KG1 (cell line): ENCODE results near the gene ALCAM.

ENCODE experiments used
- DNase-seq: peaks from one replicate; lab custom pipeline; 2025; lab: John Stamatoyannopoulos, UW

The ALCAM gene

DNA sequence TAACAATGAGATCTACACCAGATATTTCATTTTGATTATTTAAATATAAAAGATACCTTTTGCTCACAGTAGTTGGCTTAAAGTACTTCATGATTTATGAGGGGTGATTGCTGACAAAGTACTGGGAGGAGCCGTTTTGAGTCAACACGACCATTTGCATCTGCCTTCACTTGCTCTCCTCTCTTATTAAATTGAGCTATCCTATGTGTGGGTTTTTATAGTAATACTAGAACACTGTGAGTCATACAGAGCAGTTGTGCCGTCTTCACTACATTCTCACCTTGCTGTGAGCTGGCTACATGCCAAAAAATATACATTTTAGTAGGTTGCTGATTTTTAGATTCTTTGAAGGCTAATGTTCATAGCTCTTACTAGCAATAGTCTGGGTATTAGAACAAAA, 161.2 kb downstream of the ALCAM start:
- no peak for DNase-seq

DNA sequence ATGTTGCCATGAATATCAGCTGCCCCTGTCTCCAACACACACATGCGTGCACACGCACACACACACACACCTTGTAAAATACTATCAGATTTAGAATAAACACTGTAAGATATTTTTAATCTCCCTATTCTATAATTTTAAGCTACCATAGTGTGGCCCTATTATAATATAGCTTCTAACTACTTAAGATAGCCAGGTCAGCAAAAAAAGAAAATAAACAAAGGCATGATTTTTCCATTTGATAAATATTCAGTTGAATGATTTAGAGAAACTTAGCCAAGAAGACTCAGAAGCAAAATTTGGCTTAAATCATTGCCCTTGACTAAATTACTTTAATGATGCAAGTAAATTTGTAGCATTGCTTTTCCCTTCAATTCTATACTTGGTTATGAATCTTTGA, 162.2 kb downstream of the ALCAM start:
- no peak for DNase-seq

- DNase-seq = no peak
Measured at GRCh38 chr3:105529456-105529855, 162.7 kb downstream of the ALCAM start.

DNA sequence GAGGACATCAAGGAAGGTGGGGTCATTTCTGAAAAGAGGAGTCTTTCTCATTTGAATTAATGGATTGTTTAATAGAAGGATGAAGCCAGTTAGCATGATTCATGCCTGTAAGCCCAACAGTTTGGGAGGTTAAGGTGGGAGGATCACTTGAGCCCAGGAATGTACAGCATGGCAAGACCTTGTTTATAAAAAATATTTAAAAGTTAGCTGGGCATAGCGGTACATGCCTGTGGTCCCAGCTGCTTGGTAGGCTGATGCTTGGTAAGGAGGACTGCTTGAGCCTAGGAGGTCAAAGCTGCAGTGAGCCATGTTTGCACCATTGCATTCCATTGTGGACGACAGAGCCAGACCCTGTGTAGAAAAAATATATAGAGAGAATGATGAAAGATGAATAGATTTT, 165.5 kb downstream of the ALCAM start:
- DNase-seq = no peak

DNA sequence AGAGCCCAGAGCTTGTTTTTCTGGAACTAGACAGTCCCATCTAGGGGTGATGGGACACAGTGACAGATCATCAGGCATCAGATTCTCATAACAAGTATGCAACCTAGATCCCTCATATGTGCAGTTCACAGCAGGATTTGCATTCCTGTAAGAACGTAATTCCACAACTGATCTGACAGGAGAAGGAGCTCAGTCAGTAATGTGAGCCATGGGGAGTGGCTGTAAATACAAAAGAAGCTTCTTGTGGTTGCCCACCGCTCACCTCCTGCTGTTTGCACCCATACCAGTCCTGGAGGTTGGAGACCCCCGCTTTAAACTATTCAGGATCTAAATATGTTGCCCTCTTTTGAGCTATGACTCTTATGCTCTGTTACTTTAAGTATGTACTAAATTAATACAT, 167.3 kb downstream of the ALCAM start:
- DNase-seq = no peak

- DNase-seq = no peak
Measured at GRCh38 chr3:105534491-105534890, 167.8 kb downstream of the ALCAM start.

GRCh38 chr3:105537371-105538080, 170.8 kb downstream of the ALCAM start:
- DNase-seq = no peak

DNA sequence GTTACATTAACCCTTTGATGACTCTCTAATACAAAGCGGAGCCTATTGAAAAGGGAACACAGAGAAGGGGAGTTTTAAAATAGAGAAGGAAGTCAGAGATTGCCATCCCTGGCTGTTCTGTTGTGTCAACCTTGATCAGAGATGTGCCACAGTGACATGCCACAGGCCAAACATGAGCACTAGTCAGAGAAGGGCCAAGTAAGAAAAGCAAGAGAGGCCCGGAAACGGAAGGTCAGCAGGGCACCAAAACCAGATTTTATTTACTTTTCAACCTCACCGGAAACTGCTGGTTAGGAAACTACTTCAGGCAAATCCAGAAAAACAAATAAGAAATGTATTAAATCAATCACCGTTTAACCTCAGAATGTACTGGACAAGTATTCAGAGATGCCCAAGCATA, 171.8 kb downstream of the ALCAM start:
- DNase-seq = no peak

DNA sequence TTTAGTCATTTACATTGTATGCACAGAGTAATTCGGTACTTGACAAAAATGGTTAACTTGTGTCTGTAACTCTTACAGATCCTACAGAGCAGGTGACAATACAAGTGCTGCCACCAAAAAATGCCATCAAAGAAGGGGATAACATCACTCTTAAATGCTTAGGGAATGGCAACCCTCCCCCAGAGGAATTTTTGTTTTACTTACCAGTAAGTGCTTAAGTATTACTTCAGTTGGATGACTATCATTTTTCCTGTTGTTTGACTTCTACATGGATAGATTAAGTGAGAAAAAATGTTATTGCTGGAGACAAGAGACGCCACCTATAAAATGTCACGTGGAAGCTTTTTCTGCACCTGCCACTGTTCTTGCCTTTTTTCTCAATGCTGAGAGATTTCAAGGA, 173.2 kb downstream of the ALCAM start:
- no peak for DNase-seq

GRCh38 chr3:105542282-105543019, 175.7 kb downstream of the ALCAM start:
- no peak for DNase-seq

- DNase-seq = no peak
Measured at GRCh38 chr3:105545051-105545450, 178.3 kb downstream of the ALCAM start.

- DNase-seq = no peak
Measured at GRCh38 chr3:105553851-105554250, 187.1 kb downstream of the ALCAM start.

- DNase-seq = no peak
Measured at GRCh38 chr3:105555206-105555605, 188.5 kb downstream of the ALCAM start.

- no peak for DNase-seq
Measured at GRCh38 chr3:105559856-105560255, 193.1 kb downstream of the ALCAM start.

DNA sequence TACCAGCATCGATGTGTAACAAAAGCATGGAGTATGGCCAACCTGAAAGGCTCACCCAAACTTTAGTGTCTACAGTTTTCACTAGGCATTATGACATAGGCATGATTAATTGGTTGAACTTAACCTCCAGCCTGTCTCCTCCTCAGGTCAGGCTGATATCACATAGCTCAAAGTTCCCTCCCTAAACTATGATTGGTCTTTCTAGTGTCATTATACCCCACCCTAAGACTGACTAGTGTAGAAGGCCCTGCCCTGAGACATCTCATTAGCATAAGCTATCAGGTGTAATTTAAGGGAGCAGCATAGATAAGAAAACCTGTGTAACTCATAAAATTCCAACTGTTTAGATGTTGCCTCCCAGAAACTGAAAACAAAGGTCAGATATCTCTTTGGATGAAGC, 195.2 kb downstream of the ALCAM start:
- no peak for DNase-seq

- no peak for DNase-seq
Measured at GRCh38 chr3:105564546-105565288, 198.0 kb downstream of the ALCAM start.

GRCh38 chr3:105571005-105571404, 204.3 kb downstream of the ALCAM start:
- DNase-seq = no peak

DNA sequence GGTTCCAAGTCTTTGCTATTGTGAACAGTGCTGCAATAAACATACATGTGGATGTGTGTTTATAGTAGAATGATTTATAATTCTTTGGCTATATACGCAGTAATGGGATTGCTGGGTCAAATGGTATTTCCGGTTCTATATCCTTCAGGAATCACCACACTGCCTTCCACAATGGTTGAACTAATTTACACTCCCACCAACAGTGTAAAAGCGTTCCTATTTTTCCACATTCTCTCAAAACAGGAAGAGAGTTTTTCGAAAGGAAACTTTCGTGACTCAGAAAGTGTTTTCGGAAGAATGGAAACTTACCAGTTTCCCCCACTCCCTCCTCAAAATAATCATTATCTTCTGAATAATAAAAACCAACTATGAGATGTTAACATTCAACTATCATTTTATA, 205.8 kb downstream of the ALCAM start:
- DNase-seq = no peak

DNA sequence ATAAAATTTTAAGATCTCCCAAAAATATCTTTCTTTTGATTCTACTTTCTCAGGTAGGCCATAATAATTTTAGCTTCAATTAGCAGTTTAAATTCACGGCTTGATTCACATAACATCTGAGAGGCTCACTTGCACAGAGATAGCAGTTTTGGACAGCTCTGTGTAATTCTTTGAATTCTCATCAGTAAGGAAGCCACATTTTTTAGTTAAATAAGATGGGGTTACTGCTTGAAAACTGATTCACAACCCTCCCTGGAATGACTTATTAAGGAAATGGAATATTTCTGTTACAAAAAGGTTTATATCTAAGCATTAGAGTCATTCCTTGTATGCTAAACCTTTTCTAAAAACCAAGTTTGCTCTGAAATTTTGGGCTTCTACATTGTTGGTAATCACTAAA, 212.7 kb downstream of the ALCAM start:
- no peak for DNase-seq

DNA sequence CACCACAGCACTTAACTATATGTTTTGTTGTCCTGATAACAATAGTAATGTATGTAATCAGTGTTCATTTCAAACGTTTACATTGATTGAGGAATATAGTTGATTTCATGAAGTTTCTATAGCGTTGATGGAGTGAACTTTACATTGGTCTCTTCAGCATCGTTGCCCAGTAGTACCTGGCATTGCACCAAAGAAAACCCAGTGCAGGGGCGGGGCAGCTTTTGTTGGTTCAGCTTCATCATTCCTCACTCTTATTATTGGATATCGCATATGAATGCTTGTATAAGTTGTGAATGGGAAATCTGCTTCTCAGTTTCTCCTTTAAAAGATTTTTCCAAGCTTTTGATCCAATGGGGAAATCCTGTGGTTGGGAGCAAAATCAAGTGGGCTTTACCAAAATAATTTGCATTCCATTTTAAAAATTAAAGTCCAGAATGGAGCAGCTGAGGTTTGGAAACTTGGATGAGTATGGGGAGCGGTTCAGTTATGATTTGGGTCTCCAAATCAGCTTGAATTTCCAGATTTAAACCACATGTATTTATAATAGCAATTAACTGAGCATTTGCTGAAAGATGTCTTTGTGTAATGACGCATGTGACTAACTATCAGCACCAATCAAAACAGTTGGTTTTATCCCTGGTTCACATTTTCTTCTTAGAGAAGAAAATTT, 213.7 kb downstream of the ALCAM start:
- no peak for DNase-seq

DNA sequence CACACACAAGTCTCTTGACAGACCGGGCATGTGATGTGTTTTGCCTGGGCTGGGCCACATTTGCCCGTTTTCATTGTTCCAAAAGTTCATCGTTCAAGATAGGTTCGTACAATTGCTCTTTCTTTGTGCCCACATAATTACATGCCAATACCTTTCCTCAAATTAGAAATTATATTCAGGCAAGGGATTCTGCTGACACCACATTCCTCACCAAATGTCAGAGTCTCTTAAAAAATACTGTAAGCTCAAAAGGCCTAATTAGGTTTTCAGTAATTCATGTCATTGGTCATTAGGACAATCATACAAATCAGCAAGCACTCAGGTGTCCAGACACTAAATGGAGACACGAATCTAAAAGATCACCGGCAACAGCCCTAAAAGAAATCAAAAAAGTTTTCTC, 215.3 kb downstream of the ALCAM start:
- DNase-seq = no peak

DNA sequence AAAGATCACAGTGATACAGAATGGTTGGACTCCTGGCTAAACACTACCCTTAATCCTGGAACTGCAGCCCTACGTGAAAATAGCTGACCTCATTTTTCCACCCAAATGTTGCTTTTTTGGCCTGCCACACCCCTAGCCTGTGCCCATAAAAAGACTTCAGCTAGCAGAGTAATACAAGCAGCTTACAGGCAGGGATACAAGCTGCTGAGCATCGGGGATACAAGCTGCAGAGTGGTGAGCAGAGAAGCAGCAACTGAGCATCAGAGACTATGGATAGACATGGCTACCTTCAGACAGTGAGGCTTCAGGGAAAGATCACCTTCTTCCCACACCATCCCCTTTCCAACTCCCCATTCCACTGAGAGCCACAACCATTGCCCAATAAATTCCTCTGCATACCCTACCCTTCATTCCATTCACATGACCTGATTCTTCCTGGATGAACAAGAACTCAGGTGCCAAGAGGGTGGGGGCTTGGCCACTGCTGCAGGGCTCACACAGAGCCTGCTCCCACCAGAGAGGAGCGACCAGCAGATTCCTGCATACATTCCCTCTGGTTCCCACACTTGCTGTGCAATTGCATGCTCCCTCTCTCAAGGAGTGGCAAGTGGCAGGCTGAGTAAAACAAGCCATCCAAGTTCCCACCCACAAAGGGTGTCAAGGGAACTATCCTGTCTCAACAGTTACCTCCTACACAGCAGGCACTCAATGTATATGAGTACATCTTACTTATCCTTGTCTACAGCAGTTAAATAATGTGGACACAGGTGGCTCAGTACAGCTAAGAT, 217.5 kb downstream of the ALCAM start:
- DNase-seq = no peak
